Colonic mucosa (tissue), 4 donors: Measurements from ENCODE around the gene SPRTN. TPM values are rescaled to one million over a fixed set of nuclear protein-coding genes. Genes with fewer than 3 reads are reported as not detected.

Experiments used
- DNase-seq: peaks from one replicate; pipeline ENCODE4 v3.0.0-alpha.2; 2020
- H3K27ac ChIP-seq: fragments of 200-600 bp; one replicate; pipeline ENCODE4 v1.8.0; 2021
- H3K27me3 ChIP-seq: fragments of 200-600 bp; one replicate; pipeline ENCODE4 v1.8.0; 2021
- H3K36me3 ChIP-seq: fragments of 200-600 bp; one replicate; pipeline ENCODE4 v1.8.0; 2021
- H3K4me1 ChIP-seq: fragments of 200-600 bp; one replicate; pipeline ENCODE4 v1.8.0; 2021; ENCODE audit warnings: mild to moderate bottlenecking
- H3K4me3 ChIP-seq: fragments of 200-600 bp; one replicate; pipeline ENCODE4 v1.8.0; 2021
- H3K9ac ChIP-seq, 2 donors: one replicate each; pipeline ENCODE4 v1.7.0; 2013; ENCODE audit warnings: control low read depth in 2 of 2, low read depth in 2 of 2, low read length in 2 of 2
- H3K9me3 ChIP-seq: fragments of 200-600 bp; one replicate; pipeline ENCODE4 v1.8.0; 2021
- CTCF ChIP-seq: fragments of 200-600 bp; IDR thresholded peaks from one replicate; pipeline ENCODE4 v1.8.0; 2022; ENCODE audit warnings: antibody characterized with exemption, mild to moderate bottlenecking
- intact Hi-C: fragments of 100-400 bp; cut with DNase I; formaldehyde crosslinking; loops from one replicate; pipeline ENCODE4 v1.14.1; 2022
- total RNA-seq, 2 donors: library from RNA; stranded (reverse); fragmentation: NEBNext Ultra II Directional in 1 of 2; extraction: Animal tissue kit (Norgen Biotek cat#: 25700) in 1 of 2; gene quantifications; one replicate each; pipeline ENCODE4 v1.2.1, GENCODE V29; 2021
- donor health status: healthy.
- donor health status: DM: no; HTN: no; CAD: no.
- donor health status: DM: no; HTN: no; CAD: no.

SPRTN gene
- total RNA-seq, 2 donors from 2014 or later = 8.5 to 12.3 TPM

- DNase-seq = no peak
- H3K27ac ChIP-seq = no peak overlapping the region
- intact Hi-C loops = no loop called here
- H3K9me3 ChIP-seq = no peaks in the 10 kb centered on the region
- no peak for TF ChIP-seq CTCF
- no peak overlapping the region for H3K4me3 ChIP-seq
- H3K4me1 ChIP-seq = peaks cover 7% of the 10 kb centered on the region
- H3K27me3 ChIP-seq = no peaks in the 10 kb centered on the region
- no peak overlapping the region for H3K9ac ChIP-seq
- H3K36me3 ChIP-seq = no peaks in the 10 kb centered on the region
Measured at GRCh38 chr1:231397886-231398671, 60.0 kb downstream of the SPRTN start.

GRCh38 chr1:231401478-231401877 lies 63.4 kb downstream of the SPRTN start:
- no peaks in the 10 kb centered on the region for H3K36me3 ChIP-seq
- no peak for TF ChIP-seq CTCF
- no peaks in the 10 kb centered on the region for H3K9me3 ChIP-seq
- intact Hi-C loops = no loop called here
- H3K27ac ChIP-seq = no peak overlapping the region
- DNase-seq = no peak
- H3K4me1 ChIP-seq = no peaks in the 10 kb centered on the region
- no peaks in the 10 kb centered on the region for H3K27me3 ChIP-seq
- H3K9ac ChIP-seq = no peak overlapping the region
- no peak overlapping the region for H3K4me3 ChIP-seq

- no peak for DNase-seq
- Histone ChIP-seq H3K36me3 (no peaks in the 10 kb centered on the region), H3K27ac (no peak overlapping the region), H3K4me1 (peaks cover 9% of the 10 kb centered on the region), H3K4me3 (no peak overlapping the region), H3K27me3 (no peaks in the 10 kb centered on the region), H3K9me3 (no peaks in the 10 kb centered on the region), H3K9ac (no peak overlapping the region)
- TF ChIP-seq CTCF = no peak
- intact Hi-C loops = no loop called here
Measured at GRCh38 chr1:231404318-231404717, 66.2 kb downstream of the SPRTN start.

Other genes with a start within 250 kb of the SPRTN start
- under 1 TPM in 1 of 2 donors, not detected in 1; 0.03 TPM for gene TRIM67, start 176.2 kb upstream of the SPRTN start, total RNA-seq
- 10 to 100 TPM; 34.9 to 40.5 TPM for gene GNPAT, start 97.1 kb upstream of the SPRTN start, total RNA-seq
- 10 to 100 TPM; 13.2 to 14.9 TPM for gene EXOC8, start 441 bp upstream of the SPRTN start, total RNA-seq
- gene EGLN1, start 84.0 kb downstream of the SPRTN start, total RNA-seq = 10 to 100 TPM; 36.6 to 79.1 TPM
- 10 to 100 TPM; 22.6 to 37.3 TPM for gene TSNAX, start 190.4 kb downstream of the SPRTN start, total RNA-seq